HCT116 (cell line): ENCODE results near the gene GALNT17.

Source experiments
- CEBPB ChIP-seq: IDR thresholded peaks from 2 replicates; pipeline ENCODE4 v1.6.1; 2012; ENCODE audit warnings: low read depth
- CTCF ChIP-seq, 3 experiments: fragments of 200-600 bp in 1 of 3; sonication (generic) in 1 of 3; IDR thresholded peaks in 2 of 3; conservative IDR thresholded peaks in 1 of 3; 2 replicates each; pipeline ENCODE4 v1.5.1; 2012 to 2017; ENCODE audit warnings: low read depth in 2 of 3, low read length in 2 of 3, antibody characterized with exemption in 1 of 3, borderline replicate concordance in 1 of 3, control low read depth in 1 of 3, mild to moderate bottlenecking in 1 of 3, mixed read lengths in 1 of 3, mixed run types in 1 of 3, moderate library complexity in 1 of 3; ENCODE audit not compliant: insufficient read depth in 1 of 3
- MAX ChIP-seq: IDR thresholded peaks from 2 replicates; pipeline ENCODE4 v1.6.1; 2012
- POLR2A ChIP-seq: IDR thresholded peaks from 2 replicates; pipeline ENCODE4 v1.7.0; 2011; ENCODE audit warnings: borderline replicate concordance; ENCODE audit not compliant: insufficient read depth, insufficient read length; ENCODE audit errors: extremely low read depth
- RAD21 ChIP-seq: IDR thresholded peaks from 2 replicates; pipeline ENCODE4 v1.6.1; 2012; ENCODE audit warnings: low read depth, mild to moderate bottlenecking
- SRF ChIP-seq: IDR thresholded peaks from 2 replicates; pipeline ENCODE4 v1.6.1; 2012; ENCODE audit warnings: low read depth
- ZFX ChIP-seq: fragments of 450-650 bp; IDR thresholded peaks from 2 replicates; pipeline ENCODE4 v1.6.1; 2017

GRCh38 chr7:71457021-71457420 lies 325.1 kb downstream of the GALNT17 start:
- TF ChIP-seq CEBPB (no peak), RAD21 (no peak), MAX (no peak), CTCF (IDR thresholded peaks at IDR 0.05 in 2 of 3, conservative IDR thresholded peaks at IDR 0.05 in 1 of 3; ENCODE audit: borderline replicate concordance in 1 of 3, insufficient read depth in 1 of 3, low read depth in 2 of 3, low read length in 2 of 3) (no peak), SRF (no peak), POLR2A (no peak), ZFX (no peak)
